ENCODE data around the gene ANKRD28. TPM values are rescaled to one million over a fixed set of nuclear protein-coding genes. Genes with fewer than 3 reads are reported as not detected.
A peak's percentile ranks its signal among the peaks of the same experiment; 100 is the strongest.
"Not testable (repeated sequence)": the region's sequence is repeated elsewhere in the genome, so short reads cannot be mapped to it uniquely, and the experiment has no call there.

The ANKRD28 gene
- total and polyA plus RNA-seq, 5 donors from 2014 or later: 6.9 to 77.1 (median 9.4) TPM

- H3K4me1 ChIP-seq (ENCODE audit: control insufficient read depth, insufficient read depth, low read length, poor library complexity, severe bottlenecking): peaks cover 18% of the 10 kb centered on the region
- not testable (repeated sequence) for ATAC-seq (ENCODE audit: low read depth in 2 of 2); H3K9me3 ChIP-seq (ENCODE audit: control insufficient read depth in 2 of 2, low read length in 2 of 2); H3K4me3 ChIP-seq (ENCODE audit: low read depth, low read length); H3K36me3 ChIP-seq (ENCODE audit: control insufficient read depth, insufficient read depth, low read length); H3K9me3 Mint-ChIP-seq; H3K27me3 Mint-ChIP-seq; H3K36me3 Mint-ChIP-seq; H3K27ac ChIP-seq (ENCODE audit: insufficient read depth, low read length, poor library complexity, severe bottlenecking); H3K27me3 ChIP-seq (ENCODE audit: control insufficient read depth, insufficient read depth, low read length); H3K27ac Mint-ChIP-seq; DNase-seq; H3K4me3 Mint-ChIP-seq
- peaks cover 32 to 48% (median 37%) of the 10 kb centered on the region in 4 donors for H3K4me1 Mint-ChIP-seq
Measured at GRCh38 chr3:15813079-15813478, 15.3 kb upstream of the ANKRD28 start.

DNA sequence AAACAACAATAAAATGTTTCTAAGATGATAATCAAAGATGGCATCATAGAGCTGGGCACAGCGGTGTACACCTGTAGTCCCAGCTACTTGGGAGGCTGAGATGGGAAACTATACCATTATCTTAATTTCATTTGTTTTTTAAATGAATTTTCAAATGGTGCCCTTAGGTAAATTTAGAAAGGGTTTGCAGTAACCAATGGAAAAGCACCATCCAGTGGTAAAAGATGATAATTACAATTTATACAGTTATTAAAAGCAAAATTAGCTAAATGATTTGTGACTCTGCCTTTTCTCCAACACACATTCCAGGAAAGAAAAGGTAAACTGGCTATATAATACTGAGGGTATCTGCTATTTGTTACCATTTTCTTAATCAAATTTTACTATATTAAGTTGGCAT is 14.4 kb upstream of the ANKRD28 start:
- no peaks in the 10 kb centered on the region for H3K9me3 ChIP-seq (ENCODE audit: control insufficient read depth in 2 of 2, low read length in 2 of 2)
- no peak overlapping the region for H3K4me3 ChIP-seq (ENCODE audit: low read depth, low read length)
- H3K36me3 ChIP-seq (ENCODE audit: control insufficient read depth, insufficient read depth, low read length): no peaks in the 10 kb centered on the region
- Mint-ChIP-seq H3K9me3 (no peaks in the 10 kb centered on the region), H3K4me1 (peaks cover 28 to 42% (median 35%) of the 10 kb centered on the region in 4 donors), H3K4me3 (no peak overlapping the region), H3K36me3 (peaks cover 3% of the 10 kb centered on the region), H3K27ac (no peak overlapping the region), H3K27me3 (no peaks in the 10 kb centered on the region)
- H3K27me3 ChIP-seq (ENCODE audit: control insufficient read depth, insufficient read depth, low read length): no peaks in the 10 kb centered on the region
- no peak overlapping the region for H3K27ac ChIP-seq (ENCODE audit: insufficient read depth, low read length, poor library complexity, severe bottlenecking)
- peaks cover 18% of the 10 kb centered on the region for H3K4me1 ChIP-seq (ENCODE audit: control insufficient read depth, insufficient read depth, low read length, poor library complexity, severe bottlenecking)
- ATAC-seq (ENCODE audit: low read depth in 2 of 2): no peak
- DNase-seq: peak in 2 of 3 donors; percentile 30 to 48

GRCh38 chr3:15810702-15811101 is 12.9 kb upstream of the ANKRD28 start:
- H3K36me3 Mint-ChIP-seq: peaks cover 3% of the 10 kb centered on the region
- Histone ChIP-seq H3K9me3 (ENCODE audit: control insufficient read depth in 2 of 2, low read length in 2 of 2) (no peaks in the 10 kb centered on the region), H3K4me3 (ENCODE audit: low read depth, low read length) (no peak overlapping the region), H3K27ac (ENCODE audit: insufficient read depth, low read length, poor library complexity, severe bottlenecking) (no peak overlapping the region), H3K4me1 (ENCODE audit: control insufficient read depth, insufficient read depth, low read length, poor library complexity, severe bottlenecking) (peaks cover 18% of the 10 kb centered on the region), H3K27me3 (ENCODE audit: control insufficient read depth, insufficient read depth, low read length) (no peaks in the 10 kb centered on the region), H3K36me3 (ENCODE audit: control insufficient read depth, insufficient read depth, low read length) (no peaks in the 10 kb centered on the region)
- H3K27ac Mint-ChIP-seq: peak overlapping the region in 1 of 3 donors; percentile 23
- no peak for ATAC-seq (ENCODE audit: low read depth in 2 of 2)
- DNase-seq: no peak
- H3K4me3 Mint-ChIP-seq: no peak overlapping the region
- peaks cover 20 to 40% (median 33%) of the 10 kb centered on the region in 4 donors for H3K4me1 Mint-ChIP-seq
- no peaks in the 10 kb centered on the region for H3K9me3 Mint-ChIP-seq
- H3K27me3 Mint-ChIP-seq: no peaks in the 10 kb centered on the region

GRCh38 chr3:15809313-15809712 is 11.5 kb upstream of the ANKRD28 start:
- H3K4me3 Mint-ChIP-seq: no peak overlapping the region
- peaks cover 3% of the 10 kb centered on the region for H3K36me3 Mint-ChIP-seq
- DNase-seq (no peak), ATAC-seq (ENCODE audit: low read depth in 2 of 2) (no peak)
- no peaks in the 10 kb centered on the region for H3K9me3 Mint-ChIP-seq
- peak overlapping the region in 1 of 3 donors; percentile 45 for H3K27ac Mint-ChIP-seq
- no peaks in the 10 kb centered on the region for H3K27me3 Mint-ChIP-seq
- H3K4me1 ChIP-seq (ENCODE audit: control insufficient read depth, insufficient read depth, low read length, poor library complexity, severe bottlenecking): peaks cover 28% of the 10 kb centered on the region
- H3K4me1 Mint-ChIP-seq: peaks cover 21 to 51% (median 41%) of the 10 kb centered on the region in 4 donors
- H3K36me3 ChIP-seq (ENCODE audit: control insufficient read depth, insufficient read depth, low read length): no peaks in the 10 kb centered on the region
- H3K4me3 ChIP-seq (ENCODE audit: low read depth, low read length): no peak overlapping the region
- no peaks in the 10 kb centered on the region for H3K9me3 ChIP-seq (ENCODE audit: control insufficient read depth in 2 of 2, low read length in 2 of 2)
- H3K27ac ChIP-seq (ENCODE audit: insufficient read depth, low read length, poor library complexity, severe bottlenecking): no peak overlapping the region
- no peaks in the 10 kb centered on the region for H3K27me3 ChIP-seq (ENCODE audit: control insufficient read depth, insufficient read depth, low read length)

DNA sequence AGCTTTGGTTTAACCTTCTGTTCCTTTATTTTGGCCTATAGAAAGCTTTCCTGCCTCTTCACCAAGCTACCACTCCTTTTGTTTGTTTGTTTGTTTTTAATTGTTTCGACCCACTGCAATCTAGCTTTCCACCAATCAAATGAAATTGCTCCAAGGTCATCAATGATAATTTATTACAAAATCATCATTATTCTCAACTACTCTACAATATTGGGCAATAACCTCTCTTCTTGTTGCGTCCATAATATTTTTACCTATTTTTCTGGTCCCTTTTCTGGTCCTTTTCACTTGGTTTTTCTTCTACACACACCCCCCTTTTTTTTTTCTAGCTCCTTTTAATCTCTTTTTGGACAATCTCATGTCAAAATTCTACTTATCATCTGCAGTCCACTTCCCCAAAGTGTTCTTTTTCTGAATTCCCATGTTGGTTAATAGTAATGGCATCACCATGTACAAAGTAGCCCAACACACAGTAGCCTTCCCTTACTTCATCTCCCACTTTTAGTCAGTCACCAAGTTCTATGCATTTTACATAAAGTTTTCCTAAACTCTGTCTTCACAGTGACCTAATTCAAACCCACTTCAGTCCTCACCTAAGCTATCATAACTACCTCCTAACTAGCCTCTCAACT is 11.0 kb upstream of the ANKRD28 start:
- ATAC-seq (ENCODE audit: low read depth in 2 of 2) (no peak), DNase-seq (no peak)
- H3K36me3 Mint-ChIP-seq: no peaks in the 10 kb centered on the region
- Histone ChIP-seq H3K27me3 (ENCODE audit: control insufficient read depth, insufficient read depth, low read length) (no peaks in the 10 kb centered on the region), H3K9me3 (ENCODE audit: control insufficient read depth in 2 of 2, low read length in 2 of 2) (no peaks in the 10 kb centered on the region), H3K4me3 (ENCODE audit: low read depth, low read length) (no peak overlapping the region), H3K4me1 (ENCODE audit: control insufficient read depth, insufficient read depth, low read length, poor library complexity, severe bottlenecking) (peaks cover 28% of the 10 kb centered on the region), H3K27ac (ENCODE audit: insufficient read depth, low read length, poor library complexity, severe bottlenecking) (no peak overlapping the region), H3K36me3 (ENCODE audit: control insufficient read depth, insufficient read depth, low read length) (no peaks in the 10 kb centered on the region)
- peak overlapping the region in 2 of 3 donors; percentile 45 to 57 for H3K27ac Mint-ChIP-seq
- no peaks in the 10 kb centered on the region for H3K27me3 Mint-ChIP-seq
- H3K4me1 Mint-ChIP-seq: peaks cover 21 to 54% (median 43%) of the 10 kb centered on the region in 4 donors
- H3K4me3 Mint-ChIP-seq: no peak overlapping the region
- no peaks in the 10 kb centered on the region for H3K9me3 Mint-ChIP-seq

DNA sequence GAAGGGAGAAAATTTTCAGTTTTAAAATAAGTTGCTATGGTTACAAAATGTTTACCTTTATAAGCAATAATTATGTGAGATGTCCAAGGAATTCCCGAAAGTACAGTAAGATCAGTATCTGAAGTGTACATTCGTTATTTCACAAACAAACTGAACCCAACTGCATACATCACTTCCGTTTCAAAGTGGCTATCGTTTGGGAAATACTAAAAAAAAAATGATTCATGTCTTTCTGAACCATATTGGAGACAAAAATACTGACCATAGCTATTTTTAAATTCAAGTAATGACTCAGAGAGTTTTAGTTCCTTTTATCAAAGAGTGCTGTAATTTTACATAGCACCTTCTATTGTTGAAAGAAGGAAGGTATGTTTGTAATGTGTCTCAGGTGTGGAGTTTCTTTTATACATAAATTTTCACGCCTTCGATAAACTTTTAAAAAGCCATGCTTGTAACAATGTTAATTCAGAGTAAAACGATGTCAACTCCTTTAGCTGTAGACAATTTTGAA is 8.0 kb upstream of the ANKRD28 start:
- DNase-seq (no peak), ATAC-seq (ENCODE audit: low read depth in 2 of 2) (peak in 1 of 2 donors; percentile 37)
- Histone ChIP-seq H3K4me1 (ENCODE audit: control insufficient read depth, insufficient read depth, low read length, poor library complexity, severe bottlenecking) (peaks cover 35% of the 10 kb centered on the region), H3K4me3 (ENCODE audit: low read depth, low read length) (peak overlapping the region; percentile 13), H3K27ac (ENCODE audit: insufficient read depth, low read length, poor library complexity, severe bottlenecking) (no peak overlapping the region), H3K36me3 (ENCODE audit: control insufficient read depth, insufficient read depth, low read length) (no peaks in the 10 kb centered on the region), H3K27me3 (ENCODE audit: control insufficient read depth, insufficient read depth, low read length) (no peaks in the 10 kb centered on the region), H3K9me3 (ENCODE audit: control insufficient read depth in 2 of 2, low read length in 2 of 2) (no peaks in the 10 kb centered on the region)
- no peaks in the 10 kb centered on the region for H3K27me3 Mint-ChIP-seq
- no peak overlapping the region for H3K4me3 Mint-ChIP-seq
- no peak overlapping the region for H3K27ac Mint-ChIP-seq
- H3K36me3 Mint-ChIP-seq: peaks cover 5% of the 10 kb centered on the region
- H3K9me3 Mint-ChIP-seq: no peaks in the 10 kb centered on the region
- H3K4me1 Mint-ChIP-seq: peaks cover 44 to 75% (median 57%) of the 10 kb centered on the region in 4 donors

GRCh38 chr3:15804553-15805095 is 6.8 kb upstream of the ANKRD28 start:
- Mint-ChIP-seq H3K9me3 (no peaks in the 10 kb centered on the region), H3K27ac (peak overlapping the region; percentile 2 to 54 (median 18)), H3K36me3 (peaks cover 5% of the 10 kb centered on the region), H3K27me3 (no peaks in the 10 kb centered on the region), H3K4me3 (no peak overlapping the region), H3K4me1 (peaks cover 50 to 80% (median 62%) of the 10 kb centered on the region in 4 donors)
- Histone ChIP-seq H3K36me3 (ENCODE audit: control insufficient read depth, insufficient read depth, low read length) (no peaks in the 10 kb centered on the region), H3K27me3 (ENCODE audit: control insufficient read depth, insufficient read depth, low read length) (no peaks in the 10 kb centered on the region), H3K4me1 (ENCODE audit: control insufficient read depth, insufficient read depth, low read length, poor library complexity, severe bottlenecking) (peaks cover 42% of the 10 kb centered on the region), H3K27ac (ENCODE audit: insufficient read depth, low read length, poor library complexity, severe bottlenecking) (no peak overlapping the region), H3K4me3 (ENCODE audit: low read depth, low read length) (peak overlapping the region; percentile 7), H3K9me3 (ENCODE audit: control insufficient read depth in 2 of 2, low read length in 2 of 2) (no peaks in the 10 kb centered on the region)
- DNase-seq: peak in 1 of 3 donors; percentile 35
- peak; percentile 19 to 21 for ATAC-seq (ENCODE audit: low read depth in 2 of 2)

- no peak overlapping the region for H3K27ac Mint-ChIP-seq
- H3K9me3 Mint-ChIP-seq: no peaks in the 10 kb centered on the region
- H3K4me1 Mint-ChIP-seq: peaks cover 46 to 80% (median 65%) of the 10 kb centered on the region in 4 donors
- H3K4me3 Mint-ChIP-seq: no peak overlapping the region
- no peak overlapping the region for H3K27ac ChIP-seq (ENCODE audit: insufficient read depth, low read length, poor library complexity, severe bottlenecking)
- ATAC-seq (ENCODE audit: low read depth in 2 of 2): no peak
- H3K27me3 Mint-ChIP-seq: no peaks in the 10 kb centered on the region
- peaks cover 5% of the 10 kb centered on the region for H3K36me3 Mint-ChIP-seq
- no peaks in the 10 kb centered on the region for H3K9me3 ChIP-seq (ENCODE audit: control insufficient read depth in 2 of 2, low read length in 2 of 2)
- no peaks in the 10 kb centered on the region for H3K36me3 ChIP-seq (ENCODE audit: control insufficient read depth, insufficient read depth, low read length)
- peaks cover 38% of the 10 kb centered on the region for H3K4me1 ChIP-seq (ENCODE audit: control insufficient read depth, insufficient read depth, low read length, poor library complexity, severe bottlenecking)
- no peaks in the 10 kb centered on the region for H3K27me3 ChIP-seq (ENCODE audit: control insufficient read depth, insufficient read depth, low read length)
- DNase-seq: no peak
- H3K4me3 ChIP-seq (ENCODE audit: low read depth, low read length): no peak overlapping the region
Measured at GRCh38 chr3:15803921-15804320, 6.1 kb upstream of the ANKRD28 start.
